Mesendoderm (in vitro differentiated cells): ENCODE data around the gene CA4.
A peak's percentile ranks its signal among the peaks of the same experiment; 100 is the strongest.

ENCODE experiments used
- DNase-seq: peaks from one replicate; pipeline ENCODE4 v3.0.0; 2013
- H2AK5ac ChIP-seq: 2 replicates; pipeline ENCODE4 v1.6.1; 2013; ENCODE audit warnings: low read length, inconsistent platforms
- H2BK120ac ChIP-seq: 2 replicates; pipeline ENCODE4 v1.6.1; 2013; ENCODE audit warnings: low read depth, mild to moderate bottlenecking, low read length, moderate library complexity, mixed read lengths
- H2BK15ac ChIP-seq: replicated peaks from 2 replicates; pipeline ENCODE4 v1.6.1; 2013; ENCODE audit warnings: low read depth, mild to moderate bottlenecking, moderate library complexity
- H2BK5ac ChIP-seq: 2 replicates; pipeline ENCODE4 v1.6.1; 2013; ENCODE audit warnings: low read length, inconsistent platforms
- H3K18ac ChIP-seq: 2 replicates; pipeline ENCODE4 v1.6.1; 2013; ENCODE audit warnings: mild to moderate bottlenecking, low read length, mixed read lengths
- H3K23ac ChIP-seq: one replicate; pipeline ENCODE4 v1.6.1; 2013; ENCODE audit warnings: low read length
- H3K27ac ChIP-seq: 2 replicates; pipeline ENCODE4 v1.5.1; 2013; ENCODE audit warnings: low read depth, mild to moderate bottlenecking, inconsistent platforms, low read length, moderate library complexity
- H3K27me3 ChIP-seq: 2 replicates; pipeline ENCODE4 v1.6.1; 2013; ENCODE audit warnings: low read length, control low read depth, mild to moderate bottlenecking, inconsistent platforms; ENCODE audit not compliant: insufficient read depth, poor library complexity
- H3K36me3 ChIP-seq: 2 replicates; pipeline ENCODE4 v1.6.1; 2013; ENCODE audit warnings: low read length, inconsistent platforms; ENCODE audit not compliant: control insufficient read depth, insufficient read depth
- H3K4ac ChIP-seq: one replicate; pipeline ENCODE4 v1.6.1; 2013; ENCODE audit warnings: low read depth, mild to moderate bottlenecking, low read length, moderate library complexity
- H3K4me1 ChIP-seq: 2 replicates; pipeline ENCODE4 v1.6.1; 2013; ENCODE audit warnings: low read depth, low read length, inconsistent platforms; ENCODE audit not compliant: control insufficient read depth
- H3K4me2 ChIP-seq: 2 replicates; pipeline ENCODE4 v1.6.1; 2013; ENCODE audit warnings: low read length
- H3K4me3 ChIP-seq: 2 replicates; pipeline ENCODE4 v1.5.1; 2013; ENCODE audit warnings: mild to moderate bottlenecking, low read length
- H3K56ac ChIP-seq: one replicate; pipeline ENCODE4 v1.6.1; 2013; ENCODE audit warnings: low read length
- H3K79me1 ChIP-seq: 2 replicates; pipeline ENCODE4 v1.6.1; 2013; ENCODE audit warnings: low read length, inconsistent platforms
- H3K79me2 ChIP-seq: 2 replicates; pipeline ENCODE4 v1.6.1; 2013; ENCODE audit warnings: mild to moderate bottlenecking, low read length; ENCODE audit not compliant: control insufficient read depth, insufficient read depth
- H3K9ac ChIP-seq: 2 replicates; pipeline ENCODE4 v1.6.1; 2013; ENCODE audit warnings: low read length, inconsistent platforms
- H4K5ac ChIP-seq: one replicate; pipeline ENCODE4 v1.6.1; 2013; ENCODE audit warnings: low read length
- H4K8ac ChIP-seq: one replicate; pipeline ENCODE4 v1.6.1; 2013; ENCODE audit warnings: low read depth, mild to moderate bottlenecking, control low read depth, low read length, moderate library complexity
- WGBS: extraction: QIAGEN DNeasy Blood & Tissue Kit; methylation state at CpG from one replicate; pipeline ENCODE4 v1.1.7; 2013; ENCODE audit warnings: low lambda C conversion rate, missing lambda C conversion rate; ENCODE audit not compliant: insufficient coverage; ENCODE audit errors: extremely low coverage; 5-methylcytosine and 5-hydroxymethylcytosine counted together

The CA4 gene

GRCh38 chr17:60135151-60135950 is 14.4 kb upstream of the CA4 start:
- DNase-seq, result peak; percentile 92
- no peak overlapping the region for H2AK5ac ChIP-seq
- H2BK120ac ChIP-seq, result no peak overlapping the region
- no peaks in the 10 kb centered on the region for H3K79me1 ChIP-seq
- H3K4me2 ChIP-seq, result peak overlapping the region; percentile 82
- no peak overlapping the region for H3K27ac ChIP-seq
- no peak overlapping the region for H2BK5ac ChIP-seq
- H3K79me2 ChIP-seq, result no peaks in the 10 kb centered on the region
- peak overlapping the region; percentile 95 for H3K56ac ChIP-seq
- WGBS, result no CpG with 5 or more reads among the region's 54 CpGs
- no peak overlapping the region for H3K23ac ChIP-seq
- H3K36me3 ChIP-seq, result no peaks in the 10 kb centered on the region
- H3K18ac ChIP-seq, result no peak overlapping the region
- H3K4ac ChIP-seq, result no peak overlapping the region
- peak overlapping the region; percentile 92 for H3K9ac ChIP-seq
- no peaks in the 10 kb centered on the region for H3K4me1 ChIP-seq
- H3K4me3 ChIP-seq, result peak overlapping the region; percentile 92
- H2BK15ac ChIP-seq, result no peak overlapping the region
- peaks cover 26% of the 10 kb centered on the region for H3K27me3 ChIP-seq
- H4K8ac ChIP-seq, result no peak overlapping the region
- H4K5ac ChIP-seq, result no peak overlapping the region

- Histone ChIP-seq H3K27ac (no peak overlapping the region), H3K4me3 (no peak overlapping the region)
Measured at GRCh38 chr17:60135951-60136666, 13.7 kb upstream of the CA4 start.

GRCh38 chr17:60137731-60138130 is 12.0 kb upstream of the CA4 start:
- H3K4me1 ChIP-seq, result peaks cover 2% of the 10 kb centered on the region
- H3K4ac ChIP-seq, result no peak overlapping the region
- H3K27me3 ChIP-seq, result peaks cover 38% of the 10 kb centered on the region
- H3K79me2 ChIP-seq, result no peaks in the 10 kb centered on the region
- no peaks in the 10 kb centered on the region for H3K79me1 ChIP-seq
- no peak for DNase-seq
- no peak overlapping the region for H3K27ac ChIP-seq
- H3K36me3 ChIP-seq, result no peaks in the 10 kb centered on the region
- no peak overlapping the region for H3K4me3 ChIP-seq
- H2BK5ac ChIP-seq, result no peak overlapping the region
- no peak overlapping the region for H3K4me2 ChIP-seq
- no peak overlapping the region for H4K8ac ChIP-seq
- H3K56ac ChIP-seq, result no peak overlapping the region
- H3K18ac ChIP-seq, result no peak overlapping the region
- peak overlapping the region; percentile 45 for H3K23ac ChIP-seq
- no peak overlapping the region for H2AK5ac ChIP-seq
- H3K9ac ChIP-seq, result no peak overlapping the region
- H2BK120ac ChIP-seq, result no peak overlapping the region
- no peak overlapping the region for H4K5ac ChIP-seq
- H2BK15ac ChIP-seq, result no peak overlapping the region
- no CpG with 5 or more reads among the region's 1 CpG for WGBS

More at GRCh38 chr17:60135951-60136666, 13.7 kb upstream of the CA4 start:
- H3K56ac ChIP-seq, result no peak overlapping the region
- H4K5ac ChIP-seq, result no peak overlapping the region
- no peaks in the 10 kb centered on the region for H3K79me1 ChIP-seq
- no peak overlapping the region for H2BK15ac ChIP-seq
- no peak overlapping the region for H3K4me2 ChIP-seq
- H3K9ac ChIP-seq, result no peak overlapping the region
- no peak for DNase-seq
- H3K23ac ChIP-seq, result no peak overlapping the region
- H4K8ac ChIP-seq, result no peak overlapping the region
- no CpG with 5 or more reads among the region's 13 CpGs for whole genome bisulfite sequencing
- H2AK5ac ChIP-seq, result no peak overlapping the region
- no peak overlapping the region for H3K4ac ChIP-seq
- H3K4me1 ChIP-seq, result no peaks in the 10 kb centered on the region
- no peaks in the 10 kb centered on the region for H3K36me3 ChIP-seq
- H3K27me3 ChIP-seq, result peaks cover 33% of the 10 kb centered on the region
- H2BK5ac ChIP-seq, result no peak overlapping the region
- no peak overlapping the region for H2BK120ac ChIP-seq
- no peaks in the 10 kb centered on the region for H3K79me2 ChIP-seq
- H3K18ac ChIP-seq, result no peak overlapping the region

GRCh38 chr17:60138769-60139437 is 10.9 kb upstream of the CA4 start:
- no CpG with 5 or more reads among the region's 48 CpGs for WGBS
- H3K4me2 ChIP-seq, result no peak overlapping the region
- no peak overlapping the region for H3K23ac ChIP-seq
- no peak overlapping the region for H2BK15ac ChIP-seq
- H3K4me1 ChIP-seq, result peaks cover 2% of the 10 kb centered on the region
- no peak overlapping the region for H3K4me3 ChIP-seq
- no peak overlapping the region for H3K18ac ChIP-seq
- H3K36me3 ChIP-seq, result no peaks in the 10 kb centered on the region
- no peak overlapping the region for H2BK120ac ChIP-seq
- no peak overlapping the region for H3K56ac ChIP-seq
- no peak overlapping the region for H3K9ac ChIP-seq
- peaks cover 38% of the 10 kb centered on the region for H3K27me3 ChIP-seq
- no peak overlapping the region for H2BK5ac ChIP-seq
- H2AK5ac ChIP-seq, result no peak overlapping the region
- no peak for DNase-seq
- no peak overlapping the region for H3K4ac ChIP-seq
- H3K27ac ChIP-seq, result no peak overlapping the region
- H4K5ac ChIP-seq, result no peak overlapping the region
- H3K79me2 ChIP-seq, result no peaks in the 10 kb centered on the region
- H4K8ac ChIP-seq, result no peak overlapping the region
- H3K79me1 ChIP-seq, result no peaks in the 10 kb centered on the region

DNA sequence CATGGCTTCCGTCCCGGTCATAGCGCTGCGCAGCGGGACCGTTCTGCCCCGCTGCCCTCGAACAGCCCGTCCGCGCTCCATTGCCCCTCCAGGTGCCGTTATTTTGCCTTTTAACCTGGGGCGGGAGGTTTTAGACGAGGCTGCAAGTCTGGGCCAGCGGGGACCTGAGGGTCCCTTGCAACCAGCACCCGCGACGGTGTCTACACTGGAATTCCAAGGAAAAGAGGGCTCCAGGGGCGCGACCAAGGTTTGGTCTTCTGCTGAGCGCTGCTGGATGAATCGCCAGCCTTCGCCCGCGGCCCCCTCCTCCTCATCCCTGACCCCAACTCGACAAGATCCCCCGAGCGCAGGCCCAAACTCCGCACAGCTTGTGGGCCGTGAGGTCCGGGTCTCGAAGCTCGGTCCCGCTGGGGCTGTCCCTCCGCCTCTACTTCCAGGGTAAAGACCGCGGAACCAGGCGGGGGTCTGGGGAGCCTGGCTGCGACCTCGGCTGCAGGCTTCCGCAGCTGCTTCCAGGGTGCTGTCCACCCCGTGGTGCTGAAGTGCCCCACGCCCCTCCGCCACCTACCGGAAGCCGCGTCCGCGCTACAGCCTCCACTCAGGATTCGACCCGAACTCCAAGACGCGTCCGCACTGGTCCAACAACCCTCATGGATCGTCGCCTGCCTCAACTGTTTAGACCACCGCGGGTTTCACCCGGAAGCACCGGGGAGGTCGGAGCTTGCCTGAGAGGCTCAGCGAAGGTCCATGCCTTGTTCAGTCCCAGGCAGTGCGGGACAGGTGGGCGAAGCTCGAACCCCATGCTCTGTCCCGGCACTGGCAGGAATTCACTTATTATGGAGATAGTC is 10.1 kb upstream of the CA4 start:
- no peak overlapping the region for H2BK5ac ChIP-seq
- peaks cover 2% of the 10 kb centered on the region for H3K4me1 ChIP-seq
- H2AK5ac ChIP-seq, result no peak overlapping the region
- no peak overlapping the region for H4K5ac ChIP-seq
- peak; percentile 78 for DNase-seq
- H2BK15ac ChIP-seq, result no peak overlapping the region
- H3K9ac ChIP-seq, result no peak overlapping the region
- H3K4me2 ChIP-seq, result no peak overlapping the region
- no peaks in the 10 kb centered on the region for H3K36me3 ChIP-seq
- no peak overlapping the region for H4K8ac ChIP-seq
- no peak overlapping the region for H3K4ac ChIP-seq
- no peak overlapping the region for H3K18ac ChIP-seq
- no peak overlapping the region for H2BK120ac ChIP-seq
- no peak overlapping the region for H3K23ac ChIP-seq
- H3K4me3 ChIP-seq, result no peak overlapping the region
- no peaks in the 10 kb centered on the region for H3K79me1 ChIP-seq
- H3K56ac ChIP-seq, result no peak overlapping the region
- no CpG with 5 or more reads among the region's 66 CpGs for WGBS
- H3K27ac ChIP-seq, result no peak overlapping the region
- no peaks in the 10 kb centered on the region for H3K79me2 ChIP-seq
- H3K27me3 ChIP-seq, result peaks cover 38% of the 10 kb centered on the region
